ENCODE data around the gene E2F1.

- TF ChIP-seq, protein P1, sequence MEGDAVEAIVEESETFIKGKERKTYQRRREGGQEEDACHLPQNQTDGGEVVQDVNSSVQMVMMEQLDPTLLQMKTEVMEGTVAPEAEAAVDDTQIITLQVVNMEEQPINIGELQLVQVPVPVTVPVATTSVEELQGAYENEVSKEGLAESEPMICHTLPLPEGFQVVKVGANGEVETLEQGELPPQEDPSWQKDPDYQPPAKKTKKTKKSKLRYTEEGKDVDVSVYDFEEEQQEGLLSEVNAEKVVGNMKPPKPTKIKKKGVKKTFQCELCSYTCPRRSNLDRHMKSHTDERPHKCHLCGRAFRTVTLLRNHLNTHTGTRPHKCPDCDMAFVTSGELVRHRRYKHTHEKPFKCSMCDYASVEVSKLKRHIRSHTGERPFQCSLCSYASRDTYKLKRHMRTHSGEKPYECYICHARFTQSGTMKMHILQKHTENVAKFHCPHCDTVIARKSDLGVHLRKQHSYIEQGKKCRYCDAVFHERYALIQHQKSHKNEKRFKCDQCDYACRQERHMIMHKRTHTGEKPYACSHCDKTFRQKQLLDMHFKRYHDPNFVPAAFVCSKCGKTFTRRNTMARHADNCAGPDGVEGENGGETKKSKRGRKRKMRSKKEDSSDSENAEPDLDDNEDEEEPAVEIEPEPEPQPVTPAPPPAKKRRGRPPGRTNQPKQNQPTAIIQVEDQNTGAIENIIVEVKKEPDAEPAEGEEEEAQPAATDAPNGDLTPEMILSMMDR (IDR thresholded peaks at IDR 0.05), result no peak
- no peak for TF ChIP-seq POLR2A (IDR thresholded peaks at IDR 0.05)
These were observed 1.3 kb upstream of the E2F1 start for GRCh38 chr20:33687370-33687915.

All from esophagus squamous epithelium (tissue), 4 donors.